Mucosa of rectum (tissue), 2 donors: Measurements from ENCODE around the gene PLD6.
"Not testable (repeated sequence)": the region's sequence is repeated elsewhere in the genome, so short reads cannot be mapped to it uniquely, and the experiment has no call there.

Experiments used
- H3K27ac ChIP-seq, 2 donors: one replicate each; pipeline ENCODE4 v1.7.0; 2013; ENCODE audit warnings: inconsistent platforms in 2 of 2, low read depth in 2 of 2, low read length in 2 of 2
- H3K27me3 ChIP-seq, 2 donors: one replicate each; pipeline ENCODE4 v1.7.0; 2013; ENCODE audit warnings: low read length in 2 of 2; ENCODE audit not compliant: control insufficient read depth in 2 of 2, insufficient read depth in 2 of 2
- H3K36me3 ChIP-seq, 2 donors: one replicate each; pipeline ENCODE4 v1.7.0; 2013; ENCODE audit warnings: low read length in 2 of 2; ENCODE audit not compliant: control insufficient read depth in 2 of 2, insufficient read depth in 2 of 2
- H3K4me1 ChIP-seq, 2 donors: one replicate each; pipeline ENCODE4 v1.7.0; 2013; ENCODE audit warnings: low read length in 2 of 2, mild to moderate bottlenecking in 1 of 2; ENCODE audit not compliant: control insufficient read depth in 2 of 2, insufficient read depth in 2 of 2
- H3K4me3 ChIP-seq, 2 donors: one replicate each; pipeline ENCODE4 v1.7.0; 2013; ENCODE audit warnings: low read length in 2 of 2
- H3K9ac ChIP-seq, 2 donors: one replicate each; pipeline ENCODE4 v1.7.0; 2013; ENCODE audit warnings: low read length in 2 of 2, low read depth in 1 of 2, mild to moderate bottlenecking in 1 of 2
- H3K9me3 ChIP-seq, 2 donors: one replicate each; pipeline ENCODE4 v1.7.0; 2013; ENCODE audit warnings: low read length in 2 of 2; ENCODE audit not compliant: control insufficient read depth in 2 of 2
- donor health status: healthy.
- donor health status: Normal muscosa, but diverticular disease.

PLD6 gene

DNA sequence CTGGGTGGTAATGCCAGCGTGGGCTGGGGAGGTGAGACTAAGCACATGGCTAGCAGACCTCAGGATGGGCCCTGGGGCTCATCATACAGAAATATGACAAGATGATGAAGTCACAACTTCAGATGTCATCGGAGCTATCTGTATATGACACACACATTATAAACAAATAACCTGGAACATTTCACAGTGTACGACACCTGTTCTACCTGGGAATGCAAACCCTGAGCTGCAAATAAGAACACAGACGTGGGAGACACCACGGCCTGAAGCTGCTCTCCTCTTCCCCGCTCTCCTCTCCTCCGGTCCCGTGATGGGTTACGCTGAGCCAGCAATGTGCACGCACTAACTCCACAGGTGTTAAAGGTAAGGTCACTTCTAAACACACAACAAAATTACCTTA lies 4.9 kb downstream of the PLD6 start:
- no peaks in the 10 kb centered on the region for H3K9me3 ChIP-seq
- H3K36me3 ChIP-seq, result no peaks in the 10 kb centered on the region
- no peak overlapping the region for H3K9ac ChIP-seq
- no peaks in the 10 kb centered on the region for H3K27me3 ChIP-seq
- H3K4me1 ChIP-seq, result peaks cover 22 to 32% of the 10 kb centered on the region in 2 donors
- peak overlapping the region in 1 of 2 donors; percentile 25 for H3K27ac ChIP-seq
- no peak overlapping the region for H3K4me3 ChIP-seq

DNA sequence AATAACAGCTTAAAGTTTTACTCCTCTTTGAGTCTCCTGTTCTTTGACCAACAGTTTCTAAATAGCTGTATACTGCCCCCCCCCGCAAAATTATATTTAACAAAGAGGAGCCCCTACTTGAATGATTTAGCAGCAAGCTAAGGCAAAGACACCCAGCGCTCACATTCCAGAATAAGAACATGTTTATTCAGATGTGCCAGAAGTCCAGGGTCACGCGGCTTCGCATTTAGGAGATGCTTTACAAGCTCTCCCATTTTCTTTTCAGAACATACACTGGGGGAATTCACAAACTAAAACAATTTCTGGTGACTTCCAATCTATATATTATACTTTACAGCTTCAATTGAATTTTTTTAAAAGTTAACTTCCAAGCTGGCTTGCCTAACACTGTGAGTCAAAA lies 5.3 kb downstream of the PLD6 start:
- Histone ChIP-seq H3K4me3 (no peak overlapping the region), H3K27ac (peak overlapping the region; percentile 32), H3K4me1 (peaks cover 18 to 27% of the 10 kb centered on the region in 2 donors), H3K9ac (no peak overlapping the region), H3K27me3 (no peaks in the 10 kb centered on the region), H3K36me3 (no peaks in the 10 kb centered on the region), H3K9me3 (no peaks in the 10 kb centered on the region)

DNA sequence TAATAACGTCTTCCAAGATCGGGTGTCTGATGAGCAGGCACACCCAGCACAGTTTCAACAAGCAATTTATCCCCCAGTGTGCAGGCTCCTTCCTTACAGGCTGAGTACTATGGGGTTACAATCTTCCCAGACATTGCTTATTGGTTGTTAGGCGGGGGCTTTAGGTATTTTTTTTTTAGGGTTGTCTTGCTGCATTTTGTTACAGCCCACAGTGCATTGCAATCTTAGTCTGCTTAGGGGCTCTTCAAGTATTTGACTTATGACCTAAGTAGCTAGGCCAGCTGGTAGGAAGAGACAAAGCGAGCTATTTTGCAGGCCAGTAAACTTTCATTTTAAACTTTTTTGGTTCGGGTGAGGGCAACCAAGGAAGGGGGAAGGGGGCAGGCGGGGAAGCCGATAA lies 5.8 kb downstream of the PLD6 start:
- Histone ChIP-seq H3K9me3 (no peaks in the 10 kb centered on the region), H3K27ac (peak overlapping the region; percentile 32), H3K4me3 (no peak overlapping the region), H3K9ac (no peak overlapping the region), H3K27me3 (no peaks in the 10 kb centered on the region), H3K4me1 (peaks cover 12 to 23% of the 10 kb centered on the region in 2 donors), H3K36me3 (no peaks in the 10 kb centered on the region)

DNA sequence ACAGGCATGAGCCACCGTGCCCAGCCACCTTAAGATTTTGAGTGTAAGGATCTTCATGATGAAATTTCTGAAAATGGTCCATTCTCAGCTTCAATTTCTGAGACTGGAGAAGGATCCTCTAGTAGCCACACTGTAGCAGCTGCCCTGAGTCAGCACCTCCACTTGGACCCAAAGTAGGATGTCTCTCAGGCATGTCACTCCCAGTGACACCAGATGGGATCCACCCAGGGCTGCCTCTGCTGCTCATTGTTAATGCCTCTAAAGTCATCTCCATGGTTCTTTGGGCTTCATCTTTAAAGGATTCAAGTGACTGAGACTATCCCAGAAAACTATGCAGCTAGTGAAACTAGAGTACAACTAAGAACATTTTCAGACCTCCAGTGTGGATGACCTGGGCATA lies 7.9 kb downstream of the PLD6 start:
- H3K27me3 ChIP-seq, result no peaks in the 10 kb centered on the region

DNA sequence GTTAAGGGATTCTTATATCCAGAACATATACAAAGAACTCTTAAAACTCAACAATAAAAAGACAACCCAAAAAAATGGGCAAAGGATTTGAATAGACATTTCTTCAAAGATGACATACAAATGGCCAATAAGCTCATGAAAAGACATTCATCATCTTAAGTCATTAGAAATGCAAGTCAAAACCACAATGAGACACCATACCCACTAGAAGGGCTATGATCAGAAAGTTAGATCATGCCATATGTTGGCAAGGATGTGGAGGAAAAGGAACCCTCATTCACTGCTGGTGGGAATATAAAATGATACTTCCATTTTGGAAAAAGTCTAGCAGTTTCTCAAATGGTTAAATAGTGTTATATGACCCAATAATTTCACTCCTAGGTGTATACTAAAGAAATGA lies 9.4 kb downstream of the PLD6 start:
- H3K9me3 ChIP-seq, result no peaks in the 10 kb centered on the region
- H3K27me3 ChIP-seq, result no peaks in the 10 kb centered on the region
- no peak overlapping the region for H3K9ac ChIP-seq
- H3K27ac ChIP-seq, result no peak overlapping the region
- H3K36me3 ChIP-seq, result no peaks in the 10 kb centered on the region
- H3K4me1 ChIP-seq, result peaks cover 0 to 5% of the 10 kb centered on the region in 2 donors
- no peak overlapping the region for H3K4me3 ChIP-seq

More for the DNA sequence above, 7.9 kb downstream of the PLD6 start:
- no peak overlapping the region for H3K4me3 ChIP-seq
- no peak overlapping the region for H3K27ac ChIP-seq
- H3K4me1 ChIP-seq, result peaks cover 0 to 5% of the 10 kb centered on the region in 2 donors
- no peaks in the 10 kb centered on the region for H3K36me3 ChIP-seq
- no peak overlapping the region for H3K9ac ChIP-seq
- no peaks in the 10 kb centered on the region for H3K9me3 ChIP-seq

DNA sequence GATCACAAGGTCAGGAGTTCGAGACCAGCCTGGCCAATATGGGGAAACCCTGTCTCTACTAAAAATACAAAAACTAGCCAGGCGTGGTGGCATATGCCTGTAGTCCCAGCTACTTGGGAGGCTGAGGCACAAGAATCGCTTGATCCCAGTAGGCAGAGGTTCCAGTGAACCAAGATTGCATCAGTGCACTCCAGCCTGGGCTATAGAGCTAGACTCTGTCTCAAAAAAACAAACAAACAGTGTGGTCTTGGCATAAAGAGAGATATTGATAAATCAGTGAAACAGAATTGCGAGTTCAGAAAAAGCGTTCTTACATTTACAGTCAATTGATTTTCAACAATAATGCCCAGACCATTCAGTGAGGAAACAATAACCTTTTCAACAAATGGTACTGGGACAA lies 10.7 kb downstream of the PLD6 start:
- not testable (repeated sequence) for H3K27me3 ChIP-seq, H3K9me3 ChIP-seq, H3K4me1 ChIP-seq, H3K9ac ChIP-seq, H3K36me3 ChIP-seq, H3K27ac ChIP-seq, H3K4me3 ChIP-seq

DNA sequence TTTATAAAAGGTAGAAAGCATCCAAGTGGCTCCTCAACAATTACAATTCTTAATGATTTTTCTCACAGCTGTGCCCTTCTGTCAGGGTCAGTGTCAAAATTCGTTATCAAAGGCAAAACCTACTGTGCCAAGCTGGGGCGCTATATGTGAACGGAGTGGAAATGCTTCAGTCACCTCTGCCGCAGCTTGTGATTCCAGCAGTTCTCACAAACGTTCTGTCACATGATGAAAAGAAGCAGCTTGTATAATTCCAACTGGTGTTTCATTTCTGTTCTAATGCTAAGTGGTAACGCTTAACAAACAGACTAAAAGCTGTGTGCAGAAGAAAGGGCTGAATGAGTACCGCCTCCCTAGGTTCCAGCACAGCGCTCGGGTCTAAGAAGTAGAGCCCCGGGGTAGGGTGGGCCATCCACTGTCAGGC lies 14.2 kb downstream of the PLD6 start:
- Histone ChIP-seq H3K27me3 (no peaks in the 10 kb centered on the region), H3K9me3 (no peaks in the 10 kb centered on the region), H3K36me3 (peaks cover 9 to 20% of the 10 kb centered on the region in 2 donors), H3K4me1 (no peaks in the 10 kb centered on the region), H3K27ac (peak overlapping the region; percentile 7 to 52), H3K9ac (no peak overlapping the region), H3K4me3 (no peak overlapping the region)

DNA sequence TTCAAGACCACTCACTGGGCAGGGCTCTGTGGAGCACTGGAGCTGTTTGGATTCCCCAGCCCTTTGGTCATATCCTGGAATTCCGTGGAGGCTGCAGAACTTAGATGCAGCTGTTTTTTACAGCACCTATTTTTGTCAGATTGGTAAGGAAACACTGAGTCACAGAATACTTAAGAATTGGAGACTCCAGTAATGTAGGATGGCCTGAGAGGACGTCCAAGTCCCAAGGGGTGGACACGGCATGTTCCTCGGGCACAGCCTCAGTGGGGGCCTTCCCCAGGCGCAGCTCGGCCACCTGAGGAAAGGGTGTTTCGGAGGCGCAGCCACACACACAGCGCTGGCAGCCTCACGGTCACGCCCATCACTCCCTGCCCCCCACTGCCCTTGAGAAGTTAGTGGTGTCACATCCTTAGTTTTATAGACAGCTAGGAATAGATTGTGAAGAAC lies 14.8 kb downstream of the PLD6 start:
- H3K9ac ChIP-seq, result no peak overlapping the region
- H3K27me3 ChIP-seq, result no peaks in the 10 kb centered on the region
- no peak overlapping the region for H3K4me3 ChIP-seq
- no peaks in the 10 kb centered on the region for H3K9me3 ChIP-seq
- peak overlapping the region; percentile 7 to 52 for H3K27ac ChIP-seq
- peaks cover 0 to 2% of the 10 kb centered on the region in 2 donors for H3K4me1 ChIP-seq
- peaks cover 13 to 25% of the 10 kb centered on the region in 2 donors for H3K36me3 ChIP-seq

DNA sequence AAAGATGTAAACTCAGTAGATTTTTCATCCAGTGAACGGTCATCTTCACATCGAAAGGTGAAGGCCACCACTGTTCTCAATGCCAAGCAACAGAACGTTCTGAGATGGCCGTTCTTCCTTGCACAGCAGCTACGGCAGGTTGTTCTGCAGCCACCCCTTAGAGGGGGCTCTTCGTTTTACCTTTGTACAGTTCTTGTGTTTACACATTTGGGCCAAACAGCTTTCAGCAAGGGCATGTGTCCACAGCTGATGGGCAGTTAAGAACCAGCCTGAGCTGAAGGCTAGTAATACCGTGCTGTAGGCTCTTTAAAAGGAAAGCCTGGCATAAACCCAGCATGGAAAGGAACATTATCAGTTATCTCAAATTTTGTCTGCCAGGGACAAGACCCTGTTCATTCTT lies 15.9 kb downstream of the PLD6 start:
- Histone ChIP-seq H3K9me3 (no peaks in the 10 kb centered on the region), H3K36me3 (peaks cover 17 to 25% of the 10 kb centered on the region in 2 donors), H3K27ac (no peak overlapping the region), H3K4me1 (peaks cover 4 to 7% of the 10 kb centered on the region in 2 donors), H3K9ac (no peak overlapping the region), H3K4me3 (no peak overlapping the region), H3K27me3 (no peaks in the 10 kb centered on the region)

DNA sequence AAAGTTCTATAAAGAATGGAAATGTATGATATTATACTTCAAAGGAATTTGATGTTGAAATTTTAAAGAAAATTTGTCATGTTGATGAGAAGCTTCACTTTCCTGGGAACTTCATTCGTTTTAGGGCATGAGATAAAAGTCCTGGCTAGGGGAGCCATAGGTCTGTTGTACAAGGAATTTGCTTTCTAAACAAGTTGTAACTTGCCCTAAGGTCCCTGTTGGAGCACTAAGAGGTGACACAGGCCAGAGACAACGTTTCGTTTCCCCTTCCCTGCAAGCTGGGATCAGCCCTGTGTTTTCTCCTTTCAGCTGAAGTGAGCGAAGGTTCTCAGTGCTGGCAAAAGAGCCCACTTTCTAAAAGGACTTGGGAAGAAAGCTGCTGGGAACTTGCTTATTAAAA lies 16.6 kb downstream of the PLD6 start:
- no peak overlapping the region for H3K4me3 ChIP-seq
- no peak overlapping the region for H3K27ac ChIP-seq
- H3K4me1 ChIP-seq, result peaks cover 4 to 7% of the 10 kb centered on the region in 2 donors
- H3K27me3 ChIP-seq, result no peaks in the 10 kb centered on the region
- H3K9me3 ChIP-seq, result no peaks in the 10 kb centered on the region
- H3K9ac ChIP-seq, result no peak overlapping the region
- peaks cover 17 to 27% of the 10 kb centered on the region in 2 donors for H3K36me3 ChIP-seq

DNA sequence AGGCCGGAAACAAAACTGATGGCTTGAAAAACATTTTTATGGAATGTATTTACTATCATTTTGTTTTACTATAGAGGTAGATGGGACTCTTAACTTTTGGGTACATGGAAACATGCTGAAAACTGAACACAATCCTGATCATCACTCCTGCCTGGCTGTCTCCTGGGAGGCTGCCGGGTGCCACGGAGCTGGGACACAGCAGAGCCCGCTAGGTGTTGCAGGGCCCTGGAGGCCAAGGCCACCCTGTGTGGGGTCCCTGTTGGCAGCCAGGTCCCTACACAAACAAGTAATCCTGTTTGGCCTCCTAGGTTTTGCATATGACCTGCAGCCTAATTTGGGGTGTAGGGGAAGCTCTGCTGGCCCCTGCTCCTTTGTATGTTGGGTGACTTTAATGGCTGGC lies 17.5 kb downstream of the PLD6 start:
- Histone ChIP-seq H3K27me3 (no peaks in the 10 kb centered on the region), H3K4me1 (peaks cover 4 to 7% of the 10 kb centered on the region in 2 donors), H3K9me3 (no peaks in the 10 kb centered on the region), H3K27ac (no peak overlapping the region), H3K36me3 (peaks cover 25 to 37% of the 10 kb centered on the region in 2 donors), H3K4me3 (no peak overlapping the region), H3K9ac (no peak overlapping the region)
